Measurements from ENCODE around the gene CELF2.

DNA sequence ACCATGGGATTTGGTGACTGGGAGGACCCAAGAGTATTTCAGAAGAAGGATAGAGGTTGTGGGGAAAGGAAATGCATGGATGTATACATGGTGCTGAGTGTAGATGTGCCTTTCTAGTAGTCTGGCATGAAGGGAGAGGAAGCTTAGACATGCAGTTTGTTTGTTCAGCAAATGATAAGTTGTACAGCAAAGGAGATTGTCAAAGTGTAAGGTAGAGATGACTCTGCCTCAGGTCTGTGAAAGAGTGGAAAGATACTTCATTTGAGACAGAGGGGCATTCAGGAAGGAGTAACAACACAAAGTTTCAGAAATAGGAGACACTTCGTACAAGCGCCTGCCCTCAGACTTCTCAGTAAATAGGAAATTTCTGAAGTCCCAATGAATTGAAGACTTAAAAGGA is 152.3 kb downstream of the CELF2 start:
- TF ChIP-seq, protein P1, sequence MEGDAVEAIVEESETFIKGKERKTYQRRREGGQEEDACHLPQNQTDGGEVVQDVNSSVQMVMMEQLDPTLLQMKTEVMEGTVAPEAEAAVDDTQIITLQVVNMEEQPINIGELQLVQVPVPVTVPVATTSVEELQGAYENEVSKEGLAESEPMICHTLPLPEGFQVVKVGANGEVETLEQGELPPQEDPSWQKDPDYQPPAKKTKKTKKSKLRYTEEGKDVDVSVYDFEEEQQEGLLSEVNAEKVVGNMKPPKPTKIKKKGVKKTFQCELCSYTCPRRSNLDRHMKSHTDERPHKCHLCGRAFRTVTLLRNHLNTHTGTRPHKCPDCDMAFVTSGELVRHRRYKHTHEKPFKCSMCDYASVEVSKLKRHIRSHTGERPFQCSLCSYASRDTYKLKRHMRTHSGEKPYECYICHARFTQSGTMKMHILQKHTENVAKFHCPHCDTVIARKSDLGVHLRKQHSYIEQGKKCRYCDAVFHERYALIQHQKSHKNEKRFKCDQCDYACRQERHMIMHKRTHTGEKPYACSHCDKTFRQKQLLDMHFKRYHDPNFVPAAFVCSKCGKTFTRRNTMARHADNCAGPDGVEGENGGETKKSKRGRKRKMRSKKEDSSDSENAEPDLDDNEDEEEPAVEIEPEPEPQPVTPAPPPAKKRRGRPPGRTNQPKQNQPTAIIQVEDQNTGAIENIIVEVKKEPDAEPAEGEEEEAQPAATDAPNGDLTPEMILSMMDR (conservative IDR thresholded peaks at IDR 0.05; ENCODE audit: low read depth, low read length) = no peak
- no peak for TF ChIP-seq EZH2 (IDR thresholded peaks at IDR 0.05; ENCODE audit: borderline replicate concordance, low read depth, low read length, poor library complexity, severe bottlenecking)
